GM18870 (cell line): Measurements from ENCODE around the gene BAIAP2.

Experiments
- ATAC-seq: cut with Tn5 transposase; IDR thresholded peaks from one replicate; pipeline ENCODE4 v1.9.1; 2021; ENCODE audit warnings: moderate library complexity; ENCODE audit not compliant: unreplicated experiment

Gene BAIAP2

DNA sequence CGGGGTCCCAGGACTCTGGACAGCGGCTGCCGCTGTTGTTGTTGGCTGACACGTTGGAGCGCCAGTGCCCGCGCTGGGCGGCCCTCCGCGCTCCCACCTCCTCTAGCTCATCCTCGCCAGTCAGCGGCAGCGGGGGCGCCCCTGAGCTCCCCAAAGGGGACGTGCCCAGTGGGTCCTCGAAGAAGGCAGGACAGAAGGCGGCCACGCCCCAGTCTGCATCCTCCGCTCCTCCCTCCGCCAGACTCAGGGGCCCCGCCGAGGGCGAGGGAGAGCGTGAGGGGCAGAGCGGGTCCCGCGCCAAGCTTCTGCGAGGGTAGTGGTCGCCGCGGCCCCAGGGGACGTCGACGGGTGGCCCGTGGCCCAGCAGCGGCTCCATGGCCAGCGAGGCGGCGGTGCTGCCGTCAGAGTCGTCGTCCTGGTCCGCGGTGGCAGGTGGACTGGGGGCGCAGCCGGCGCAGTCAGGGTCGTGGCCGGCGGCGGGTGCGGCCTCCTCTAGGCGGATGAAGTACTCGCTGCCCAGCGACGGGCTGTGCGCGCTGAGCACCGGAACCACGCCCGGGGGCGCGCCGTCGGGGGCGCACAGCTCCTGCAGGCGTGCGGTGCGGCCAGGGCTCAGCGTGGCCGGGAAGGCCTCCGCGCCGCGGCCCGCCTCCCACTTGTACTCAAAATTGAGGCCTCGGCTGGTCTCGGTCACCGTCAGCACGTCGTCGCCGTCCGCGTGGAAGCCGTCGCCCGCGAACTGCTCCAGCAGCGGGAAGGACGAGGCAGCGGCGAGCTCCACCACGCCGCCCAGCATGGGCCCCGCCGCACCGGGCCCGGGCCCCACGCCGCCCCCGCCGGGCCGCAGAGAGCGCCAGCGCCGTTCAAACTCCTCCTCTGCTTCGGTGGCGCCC, 87.1 kb downstream of the BAIAP2 start:
- no peak for ATAC-seq

DNA sequence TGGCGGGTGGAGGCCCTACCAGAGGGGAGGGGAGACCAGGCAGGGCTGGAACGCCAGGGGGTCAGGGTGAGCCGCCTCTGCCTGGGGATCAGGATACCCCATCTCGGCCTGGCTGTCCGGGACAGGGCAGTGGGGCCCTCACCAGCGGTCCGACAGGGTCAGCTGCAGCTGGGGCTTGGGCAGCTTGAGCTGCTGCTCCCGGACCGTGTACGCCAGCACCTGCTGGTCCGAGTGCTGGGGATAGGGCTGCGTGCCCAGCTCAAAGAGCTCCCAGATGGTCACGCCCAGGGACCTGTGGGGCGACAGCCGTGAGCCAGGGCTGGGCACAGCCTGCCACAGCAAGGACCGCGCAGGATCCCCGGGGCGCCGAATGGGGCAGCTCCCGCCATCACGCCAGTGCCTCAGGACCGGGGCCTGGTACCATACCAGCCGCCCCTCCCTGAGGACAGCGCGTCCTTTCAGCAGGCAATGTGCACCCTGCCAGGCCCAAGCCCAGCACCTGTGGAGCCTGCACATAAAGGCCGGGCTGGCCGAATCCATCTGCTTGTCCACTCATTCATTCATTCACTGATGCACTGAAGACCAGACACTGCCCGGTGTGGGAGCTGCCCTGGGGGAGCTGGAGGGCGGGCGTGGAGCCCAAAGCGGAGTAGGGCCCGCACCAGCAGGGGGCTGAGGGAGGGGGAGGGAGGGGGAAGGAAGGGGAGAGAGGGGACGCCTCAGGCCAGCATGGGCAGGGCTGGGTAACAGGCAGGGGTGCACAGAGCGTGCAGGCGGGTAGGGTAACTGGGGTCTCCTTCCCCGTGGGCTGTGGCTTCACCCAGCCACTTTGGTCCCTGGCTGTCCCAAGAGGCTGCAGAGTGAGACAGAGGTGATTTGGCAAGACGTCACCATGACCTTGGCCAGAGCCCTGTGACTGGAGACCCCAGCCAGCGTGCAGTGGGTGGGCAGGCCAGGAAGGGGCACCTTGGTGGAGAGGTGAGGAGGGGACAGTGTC, 88.4 kb downstream of the BAIAP2 start:
- ATAC-seq = no peak

DNA sequence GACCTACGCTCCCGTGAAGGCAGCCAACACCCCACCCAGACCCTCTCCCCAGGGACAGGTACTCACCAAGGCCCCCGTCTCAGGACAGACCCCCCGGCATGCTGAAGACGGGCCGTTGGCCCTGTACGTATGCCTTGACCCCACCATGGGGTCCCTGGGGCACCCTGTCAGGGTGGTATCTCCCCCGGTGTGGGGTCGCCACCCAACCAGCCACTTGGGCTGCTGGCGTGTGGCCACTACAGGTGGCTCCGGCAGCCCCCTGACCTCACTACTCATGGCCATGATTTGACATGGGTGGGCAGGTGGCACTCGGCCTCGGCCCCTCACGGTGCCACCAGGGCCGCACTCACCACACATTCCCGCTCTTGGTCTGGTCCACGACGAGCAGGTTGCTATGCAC, 89.4 kb downstream of the BAIAP2 start:
- ATAC-seq = no peak

DNA sequence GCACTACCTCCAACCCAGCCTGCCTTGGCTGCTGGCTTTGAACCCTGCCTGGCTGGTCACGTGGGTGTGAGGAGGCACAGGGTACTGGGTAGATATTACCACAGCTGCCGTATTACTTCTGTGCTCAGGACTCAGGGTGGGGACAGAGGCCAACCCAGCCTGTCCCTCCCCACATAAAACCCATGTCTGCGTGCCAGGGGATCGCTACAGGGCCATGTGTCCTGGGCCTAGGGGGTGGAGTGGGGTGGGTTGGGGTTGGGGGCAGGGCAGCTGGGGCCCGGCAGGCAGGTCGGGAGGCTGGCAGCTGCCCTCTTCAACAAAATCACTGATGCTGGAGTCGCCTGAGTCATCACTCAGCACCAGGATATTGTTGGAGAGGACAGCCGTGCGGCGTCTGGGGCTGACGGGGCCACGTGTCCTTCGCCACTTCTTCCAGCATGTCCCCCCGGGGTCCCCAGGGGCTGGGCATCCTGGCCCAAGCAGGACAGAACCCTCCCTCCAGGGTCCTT, 90.7 kb downstream of the BAIAP2 start:
- no peak for ATAC-seq

DNA sequence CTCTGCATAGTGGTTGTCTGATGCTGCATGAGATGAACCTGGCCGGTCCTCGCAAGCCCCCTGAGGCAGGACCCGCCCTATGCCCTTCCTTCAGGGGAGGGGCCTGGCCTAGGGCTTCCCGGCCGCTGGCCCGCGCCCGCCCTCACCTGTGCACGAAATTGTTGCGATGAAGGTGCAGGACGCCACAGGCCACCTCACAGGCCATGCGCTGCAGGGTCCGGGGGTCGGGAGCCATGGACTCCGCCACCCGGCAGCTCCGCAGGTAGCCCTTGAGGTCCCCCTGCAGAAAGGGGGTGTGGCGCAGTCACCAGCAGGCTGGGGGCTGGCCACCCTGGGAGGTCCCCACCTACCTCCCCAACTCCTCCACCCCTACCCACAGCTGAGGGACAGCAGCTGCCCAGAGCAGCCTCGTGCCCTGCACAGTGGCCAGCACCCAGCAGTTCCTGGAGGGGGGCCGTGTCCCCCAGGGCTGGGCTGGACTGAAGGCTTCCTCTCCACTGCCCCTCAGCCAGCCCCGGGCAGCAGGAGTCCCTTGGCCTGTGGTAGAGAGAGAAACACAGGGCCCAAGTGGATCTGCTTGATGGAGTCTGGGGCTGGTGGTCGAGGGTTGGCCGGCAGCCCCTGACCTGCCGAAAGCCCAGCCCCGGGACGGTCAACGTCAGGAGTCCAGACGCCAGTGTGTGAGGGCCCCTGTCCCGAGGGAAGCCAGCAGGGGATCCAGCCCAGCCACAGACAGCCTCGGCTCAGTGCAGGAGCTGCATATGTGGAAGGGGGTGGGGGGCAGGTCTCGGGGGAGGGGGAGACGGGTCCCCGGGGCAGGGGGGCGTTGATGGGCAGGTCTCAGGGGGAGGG, 91.6 kb downstream of the BAIAP2 start:
- no peak for ATAC-seq

DNA sequence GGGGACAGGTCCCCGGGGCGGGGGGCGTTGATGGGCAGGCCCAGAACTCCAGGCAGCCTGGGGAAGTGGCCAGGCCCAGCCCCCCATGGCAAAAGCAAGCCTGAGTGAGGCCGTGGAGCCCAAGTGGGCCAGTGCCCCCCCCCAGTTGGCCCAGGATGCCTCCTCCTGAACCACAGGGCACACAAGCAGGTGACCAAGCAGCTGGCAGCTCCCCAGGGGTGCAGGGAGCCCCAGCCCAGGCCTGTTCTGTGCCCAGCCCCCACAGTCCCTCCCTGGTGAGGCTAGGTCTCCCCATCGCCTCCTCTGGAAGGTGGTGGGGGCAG, 92.1 kb downstream of the BAIAP2 start:
- ATAC-seq = no peak

DNA sequence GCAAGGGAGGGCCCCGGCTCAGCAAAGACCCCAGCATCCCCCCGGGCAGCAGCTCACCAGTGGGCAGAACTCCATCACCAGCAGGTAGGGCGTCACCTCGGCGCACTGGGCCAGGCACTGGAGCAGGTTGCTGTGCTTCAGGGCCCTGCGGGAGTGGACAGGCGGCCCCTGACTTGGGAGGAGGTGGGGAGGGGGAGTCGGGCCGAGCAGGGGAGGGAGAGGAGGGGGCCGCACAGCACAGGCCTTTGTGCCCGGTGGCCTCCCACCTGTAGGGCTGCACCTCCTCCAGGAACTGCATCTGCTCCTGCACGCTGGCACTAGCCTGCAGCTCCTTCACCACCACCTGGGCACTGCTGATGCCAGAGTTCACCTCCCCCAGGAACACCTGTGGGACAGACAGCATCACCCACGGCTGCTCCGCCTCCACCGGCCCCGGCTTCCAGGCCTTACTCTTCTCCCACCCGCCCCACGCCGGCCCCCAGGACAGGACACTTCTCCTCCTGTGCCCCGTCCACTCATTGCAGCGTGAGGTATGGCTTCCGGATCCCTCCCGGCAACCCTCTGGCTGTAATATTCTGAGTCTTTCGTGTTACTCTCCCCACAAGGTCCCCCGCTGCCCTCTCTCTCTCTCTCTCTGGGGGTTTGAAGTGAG, 92.7 kb downstream of the BAIAP2 start:
- no peak for ATAC-seq

DNA sequence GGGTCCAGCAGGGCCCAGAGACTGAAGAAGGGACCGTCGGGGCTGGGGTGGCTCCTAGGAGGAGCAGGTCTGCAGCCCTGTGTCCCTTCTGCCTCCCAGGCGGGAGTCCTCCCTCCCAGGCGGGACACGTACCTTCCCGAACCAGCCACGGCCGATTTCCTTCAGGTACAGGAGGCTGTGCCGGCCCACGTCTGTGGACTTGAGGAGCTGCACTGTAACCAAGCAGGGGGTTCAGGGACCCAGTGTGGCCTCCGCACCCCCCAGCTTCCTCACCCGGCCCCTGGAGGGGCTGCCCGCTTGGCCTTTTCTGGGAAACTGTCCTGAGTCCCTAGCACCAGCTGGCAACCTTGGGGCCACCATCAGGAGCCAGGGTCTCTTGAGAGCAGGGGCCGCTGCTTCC, 93.4 kb downstream of the BAIAP2 start:
- ATAC-seq = no peak

DNA sequence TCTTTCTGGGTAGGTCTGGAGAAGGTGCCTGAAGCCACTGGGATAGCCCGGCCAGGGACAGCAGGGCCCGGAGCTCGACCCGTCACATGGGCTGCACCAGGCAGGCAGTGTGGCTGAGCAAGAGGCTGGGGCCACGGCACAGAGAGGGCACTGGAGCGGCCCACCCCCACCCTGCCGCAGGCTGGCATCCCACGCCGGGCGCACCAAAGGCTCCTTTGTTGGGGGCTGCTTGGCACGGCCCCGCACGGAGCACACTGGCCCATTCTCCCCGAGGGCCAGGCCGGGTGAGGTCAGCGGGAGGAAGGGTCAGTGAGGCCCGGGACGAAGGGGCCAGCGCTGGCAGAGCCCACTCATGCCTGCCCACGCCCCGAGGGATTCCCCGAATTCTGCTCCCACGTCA, 93.8 kb downstream of the BAIAP2 start:
- ATAC-seq = no peak

DNA sequence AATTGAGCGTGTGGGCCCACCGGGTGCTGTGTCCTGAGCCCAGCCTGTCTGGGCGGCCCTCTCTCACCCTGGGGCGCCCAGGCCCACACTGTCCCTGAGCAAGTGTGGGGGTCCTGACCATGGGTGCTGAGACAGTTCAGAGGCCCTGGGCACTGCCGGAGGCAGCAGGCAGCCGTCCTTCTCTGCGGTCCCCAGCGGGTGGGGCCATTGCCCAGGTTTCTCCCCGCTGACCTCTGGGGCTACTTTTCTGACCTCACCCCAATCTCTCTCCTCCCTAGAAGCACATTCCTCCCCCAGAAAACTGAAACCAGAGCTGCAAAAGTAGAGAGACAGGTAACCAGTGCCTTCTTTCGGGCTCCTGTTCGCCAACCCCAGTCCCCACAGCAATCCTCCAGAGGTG, 94.3 kb downstream of the BAIAP2 start:
- no peak for ATAC-seq

DNA sequence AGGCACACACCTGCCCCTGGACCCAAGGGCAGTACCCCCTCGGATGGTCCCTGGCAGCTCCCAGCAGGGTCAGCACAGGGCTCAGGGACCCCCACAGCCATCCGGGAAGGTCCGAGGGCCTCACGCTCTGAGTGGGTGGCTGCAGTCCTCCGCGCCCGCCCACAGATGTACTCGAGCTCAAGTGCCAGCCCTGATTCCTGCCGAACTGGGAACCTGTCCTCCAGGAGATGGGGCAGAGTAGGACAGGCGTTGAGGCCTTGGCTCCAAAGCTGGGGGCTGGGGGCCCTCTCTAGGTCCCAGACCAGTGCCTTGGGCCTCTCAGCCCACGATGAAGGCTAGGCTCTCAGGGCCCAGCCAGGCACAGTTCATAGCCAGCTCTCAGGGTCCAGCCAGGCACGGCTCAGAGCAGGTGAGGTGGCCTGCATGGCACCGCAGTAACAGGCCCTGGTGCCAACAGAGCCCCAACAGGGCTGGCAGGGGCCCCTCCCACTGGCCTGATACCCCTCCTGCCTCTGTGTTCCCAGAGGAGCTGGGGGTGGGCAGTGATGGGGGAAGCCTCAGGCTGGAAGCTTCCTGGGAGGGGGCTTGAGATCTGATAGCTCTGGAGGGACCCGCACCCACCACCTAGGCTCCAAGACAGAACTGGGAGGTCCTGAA, 94.9 kb downstream of the BAIAP2 start:
- ATAC-seq = no peak

DNA sequence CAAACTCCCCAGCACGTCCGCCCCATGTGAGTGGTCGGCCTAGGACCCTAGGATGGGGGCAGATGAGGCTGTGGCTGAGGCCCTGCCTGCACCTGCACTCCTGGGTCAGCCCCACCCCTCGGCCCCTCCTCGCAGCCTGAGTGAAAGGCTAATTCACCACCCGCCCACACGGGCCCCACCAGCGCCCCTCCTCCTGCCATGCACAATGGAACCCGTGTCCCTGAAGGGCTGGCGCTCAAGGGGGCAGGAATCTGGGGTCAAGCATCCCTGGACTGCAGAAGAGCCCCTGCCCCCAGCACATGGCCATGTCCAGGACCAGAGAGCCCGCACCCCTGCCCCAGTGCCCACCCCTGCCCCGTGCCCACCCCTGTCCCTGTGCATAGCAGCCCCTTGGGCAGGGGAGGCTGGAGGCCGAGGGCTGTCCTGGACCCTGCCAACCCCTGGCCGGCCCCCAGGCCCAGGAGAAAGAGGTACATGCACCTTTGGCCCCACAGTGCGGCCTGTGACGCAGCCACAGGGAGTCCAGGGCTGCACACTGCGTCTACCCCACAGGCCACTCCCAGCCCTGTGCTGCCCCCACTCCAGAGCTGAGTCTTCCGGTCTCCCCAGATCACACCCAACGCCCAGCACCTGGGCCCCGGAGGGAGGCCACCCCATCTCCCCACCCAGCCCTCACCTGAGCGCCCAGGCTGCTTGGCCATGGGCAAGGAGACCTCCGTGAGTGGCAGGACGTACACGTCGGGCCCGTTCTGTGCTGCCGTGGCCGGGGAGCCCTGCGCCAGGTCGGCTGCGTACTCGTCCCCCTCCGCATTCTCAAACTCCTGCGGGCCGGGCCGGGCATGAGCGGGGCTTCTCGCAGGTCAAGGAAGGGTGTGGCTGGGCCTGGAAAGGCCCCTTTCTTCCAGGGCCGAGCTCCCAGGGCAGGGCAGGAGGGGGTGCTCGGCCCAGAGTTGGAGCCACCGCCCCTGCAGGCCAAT, 95.7 kb downstream of the BAIAP2 start:
- ATAC-seq = no peak

DNA sequence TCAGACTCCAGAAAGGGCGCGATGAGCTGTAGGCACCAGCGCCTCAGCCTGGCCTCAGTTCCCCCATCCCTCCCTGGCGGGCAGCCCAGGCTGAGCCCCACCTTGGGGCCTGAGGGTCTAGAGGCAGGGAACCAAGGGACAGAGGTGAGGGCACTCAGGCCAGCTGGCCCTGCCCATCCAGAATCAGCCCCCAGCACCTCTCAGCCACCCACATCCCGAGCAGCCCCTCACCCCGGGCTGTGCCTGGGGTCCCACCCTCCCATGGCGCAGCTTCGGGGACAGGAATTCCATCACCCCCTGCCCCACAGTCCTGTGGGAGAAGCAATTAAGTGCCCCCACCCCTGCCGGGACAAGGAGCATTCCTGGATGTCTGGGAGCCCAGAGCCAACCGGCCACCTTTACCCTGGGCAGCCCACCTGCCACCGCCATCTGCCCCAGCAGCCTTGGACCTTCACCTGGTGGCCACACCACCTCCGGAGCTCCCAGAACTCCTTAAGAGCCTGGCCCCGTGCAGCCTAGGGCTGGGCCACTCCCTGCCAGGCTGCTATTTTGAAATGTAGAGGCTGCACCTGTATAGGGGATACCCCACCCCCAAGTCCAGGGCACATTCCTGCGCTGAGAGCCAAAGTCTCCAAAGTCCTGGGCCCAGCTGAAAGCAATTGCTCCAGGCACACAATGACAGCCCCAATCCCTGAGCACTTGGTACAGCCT, 96.7 kb downstream of the BAIAP2 start:
- no peak for ATAC-seq

DNA sequence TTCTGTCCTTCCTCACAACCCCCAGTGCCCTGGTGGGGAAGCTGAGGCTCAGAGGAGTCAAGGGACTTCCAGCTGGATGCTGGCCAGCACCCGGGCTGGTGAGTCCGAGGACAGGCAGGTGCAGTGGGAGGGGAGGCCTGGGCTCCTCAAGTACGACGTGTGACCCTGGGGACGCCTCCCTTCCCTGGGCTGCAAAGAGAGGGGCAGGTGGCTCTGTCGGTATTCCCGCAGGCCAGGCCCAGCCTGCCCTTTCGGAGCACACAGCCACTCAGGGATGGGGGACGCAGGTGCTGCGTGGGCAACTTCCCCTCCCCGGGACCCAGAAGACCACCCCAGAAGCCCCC, 97.2 kb downstream of the BAIAP2 start:
- ATAC-seq = no peak

DNA sequence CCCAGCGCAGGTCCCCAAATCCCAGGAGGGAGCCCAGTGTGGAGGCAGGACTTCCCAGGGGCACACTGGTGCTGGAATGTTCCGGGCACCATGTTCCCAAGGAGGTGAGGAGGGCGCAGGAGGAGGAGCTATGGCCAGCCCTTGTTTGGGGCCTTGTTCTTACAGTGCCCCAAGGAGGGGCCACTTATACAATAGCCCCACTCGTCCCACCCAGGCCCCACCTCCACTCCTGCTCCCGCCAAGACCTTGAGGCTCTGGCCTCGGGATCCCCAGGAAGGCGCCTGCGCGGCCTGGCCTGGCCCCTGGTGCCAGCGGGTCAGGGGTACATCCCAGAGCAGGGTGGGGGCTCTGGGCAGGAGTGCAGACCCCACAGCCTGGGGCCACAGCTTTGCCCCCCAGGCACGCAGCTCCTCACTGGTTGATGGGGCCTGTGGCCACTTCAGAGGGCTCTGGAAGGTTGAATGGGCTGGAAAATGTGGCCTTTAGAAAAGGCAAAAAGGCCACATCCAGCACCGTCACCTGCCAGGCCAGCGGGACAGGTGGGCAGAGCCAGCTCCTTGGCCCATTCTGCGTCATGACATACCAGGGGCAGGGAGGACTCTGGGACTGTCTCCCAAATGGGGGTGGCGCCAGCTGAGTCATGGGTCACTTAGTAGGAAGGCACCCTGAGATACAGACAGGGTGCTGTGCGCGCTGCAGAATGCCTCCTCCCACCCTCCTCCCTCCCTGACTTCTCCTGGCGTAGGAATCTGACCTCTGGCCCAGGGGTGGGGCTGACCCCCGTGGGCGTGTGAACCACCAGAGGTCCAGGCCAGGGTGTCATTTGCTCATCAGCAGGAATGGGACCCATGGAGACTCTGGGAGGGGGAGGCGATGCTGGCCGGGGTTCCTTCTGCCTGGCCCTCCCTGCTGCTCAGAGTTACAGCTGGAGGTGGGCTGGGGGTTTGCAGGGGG, 98.1 kb downstream of the BAIAP2 start:
- ATAC-seq = no peak

DNA sequence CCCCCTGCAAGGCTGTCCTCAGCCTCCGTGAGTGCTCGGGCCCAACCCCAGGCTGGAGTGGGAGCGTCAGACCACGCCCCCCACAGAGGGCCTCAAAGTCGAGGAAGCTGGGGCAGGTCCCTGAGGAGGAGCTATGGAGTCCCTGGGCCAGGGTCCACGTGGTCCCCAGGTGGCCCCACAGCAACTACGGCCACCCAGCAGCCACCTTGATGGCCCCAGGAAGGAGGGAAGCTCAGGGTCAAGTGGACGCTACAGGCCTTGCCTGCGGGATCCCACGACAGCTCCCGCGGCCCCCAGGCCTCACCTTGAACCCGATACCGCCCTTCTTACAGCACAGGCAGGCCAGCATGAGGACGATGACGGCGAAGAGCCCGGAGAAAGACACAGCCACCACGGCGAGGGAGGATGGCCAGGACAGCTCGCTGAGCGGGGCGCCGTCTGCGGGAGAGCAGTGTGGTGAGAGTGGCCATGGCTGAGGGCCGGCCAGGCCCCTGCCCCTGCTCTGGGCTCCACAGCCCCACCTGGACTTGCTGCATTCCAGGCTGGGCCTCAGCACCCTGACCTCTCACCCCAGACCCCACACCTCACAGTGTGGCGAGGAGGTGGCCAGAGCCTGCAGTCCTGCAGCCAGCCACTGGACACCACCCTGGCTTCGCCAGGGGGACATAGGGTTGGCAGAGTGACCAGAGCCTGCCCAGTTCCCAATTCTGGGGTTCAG, 99.3 kb downstream of the BAIAP2 start:
- ATAC-seq = no peak
